Gastroesophageal sphincter (tissue), 3 donors: ENCODE data around the gene SSR4.

Source experiments
- CTCF ChIP-seq, 4 experiments: fragments of 200-600 bp in 2 of 4; fragments of 450-650 bp in 2 of 4; sonication (generic) in 1 of 4; IDR thresholded peaks; one replicate each; pipeline ENCODE4 v1.5.1; 2017 to 2019; ENCODE audit warnings: antibody characterized with exemption in 4 of 4, mild to moderate bottlenecking in 2 of 4, moderate library complexity in 2 of 4
- POLR2A ChIP-seq, 2 donors: fragments of 450-650 bp; IDR thresholded peaks; one replicate each; pipeline ENCODE4 v1.6.1; 2017; ENCODE audit warnings: antibody characterized with exemption in 2 of 2, mild to moderate bottlenecking in 2 of 2, moderate library complexity in 1 of 2

- TF ChIP-seq POLR2A (IDR thresholded peaks at IDR 0.05) (no peak), CTCF (IDR thresholded peaks at IDR 0.05) (no peak)
Measured at GRCh38 chrX:153782313-153782712, 12.2 kb upstream of the SSR4 start.
